Lower lobe of right lung (tissue), 2 donors: Measurements from ENCODE around the gene TBC1D8. TPM values are rescaled to one million over a fixed set of nuclear protein-coding genes. Genes with fewer than 3 reads are reported as not detected.

Source experiments
- ATAC-seq, 2 donors: fragments of 200-7000 bp; cut with Tn5 transposase; one replicate each; pipeline ENCODE4 v1.9.1; 2020 to 2022; ENCODE audit warnings: mild to moderate bottlenecking in 2 of 2, moderate library complexity in 2 of 2
- DNase-seq: peaks from one replicate; pipeline ENCODE4 v3.0.0-alpha.2; 2020
- H3K27ac ChIP-seq: fragments of 200-600 bp; one replicate; pipeline ENCODE4 v1.8.0; 2022
- H3K27me3 ChIP-seq: fragments of 200-600 bp; one replicate; pipeline ENCODE4 v1.8.0; 2022; ENCODE audit warnings: low read depth
- H3K36me3 ChIP-seq: fragments of 200-600 bp; one replicate; pipeline ENCODE4 v1.8.0; 2022; ENCODE audit warnings: mild to moderate bottlenecking
- H3K4me1 ChIP-seq: fragments of 200-600 bp; one replicate; pipeline ENCODE4 v1.8.0; 2022
- H3K4me3 ChIP-seq: fragments of 200-600 bp; one replicate; pipeline ENCODE4 v1.8.0; 2022; ENCODE audit warnings: mild to moderate bottlenecking
- H3K9me3 ChIP-seq: fragments of 200-600 bp; one replicate; pipeline ENCODE4 v1.8.0; 2022
- CTCF ChIP-seq: fragments of 200-600 bp; IDR thresholded peaks from one replicate; pipeline ENCODE4 v1.8.0; 2022; ENCODE audit warnings: antibody characterized with exemption, mild to moderate bottlenecking
- intact Hi-C: fragments of 100-400 bp; cut with DNase I; formaldehyde crosslinking; loops from one replicate; pipeline ENCODE4 v1.11.0; 2022
- total RNA-seq: library from RNA; stranded (reverse); fragmentation: NEBNext Ultra II Directional; extraction: Animal tissue kit (Norgen Biotek cat#: 25700); gene quantifications from one replicate; pipeline ENCODE4 v1.2.1, GENCODE V29; 2021
- donor health status: DM: no; HTN: yes; CAD: no; lungs with severe emphysema.

Gene TBC1D8
- total RNA-seq, 1 donor from 2014 or later = 30.2 TPM

- intact Hi-C loops = no loop called here
- Histone ChIP-seq H3K4me3 (no peak overlapping the region), H3K27ac (no peak overlapping the region), H3K9me3 (no peaks in the 10 kb centered on the region), H3K36me3 (no peaks in the 10 kb centered on the region), H3K27me3 (no peaks in the 10 kb centered on the region), H3K4me1 (peaks cover 62% of the 10 kb centered on the region)
- ATAC-seq = no peak
- no peak for TF ChIP-seq CTCF
- DNase-seq = no peak
These were observed 3.2 kb downstream of the TBC1D8 start for GRCh38 chr2:101147971-101148370.

GRCh38 chr2:101147062-101147461 is 4.1 kb downstream of the TBC1D8 start:
- Histone ChIP-seq H3K27me3 (no peaks in the 10 kb centered on the region), H3K4me1 (peaks cover 53% of the 10 kb centered on the region), H3K4me3 (no peak overlapping the region), H3K9me3 (no peaks in the 10 kb centered on the region), H3K27ac (no peak overlapping the region), H3K36me3 (no peaks in the 10 kb centered on the region)
- ATAC-seq = no peak
- no peak for DNase-seq
- TF ChIP-seq CTCF = no peak
- intact Hi-C loops = no loop called here

- Histone ChIP-seq H3K27me3 (no peaks in the 10 kb centered on the region), H3K9me3 (no peaks in the 10 kb centered on the region), H3K36me3 (no peaks in the 10 kb centered on the region), H3K4me1 (peaks cover 48% of the 10 kb centered on the region), H3K4me3 (no peak overlapping the region), H3K27ac (no peak overlapping the region)
- intact Hi-C loops = no loop called here
- TF ChIP-seq CTCF = no peak
- no peak for ATAC-seq
- no peak for DNase-seq
These were observed 4.6 kb downstream of the TBC1D8 start for GRCh38 chr2:101146535-101146934.

- ATAC-seq (no peak), DNase-seq (no peak)
- Histone ChIP-seq H3K4me1 (peaks cover 53% of the 10 kb centered on the region), H3K36me3 (no peaks in the 10 kb centered on the region), H3K9me3 (no peaks in the 10 kb centered on the region), H3K4me3 (no peak overlapping the region), H3K27me3 (no peaks in the 10 kb centered on the region), H3K27ac (no peak overlapping the region)
- TF ChIP-seq CTCF = no peak
- intact Hi-C loops = no loop called here
These were observed 5.8 kb downstream of the TBC1D8 start for GRCh38 chr2:101145406-101145805.

GRCh38 chr2:101142163-101142562 is 9.0 kb downstream of the TBC1D8 start:
- H3K9me3 ChIP-seq = no peaks in the 10 kb centered on the region
- no peaks in the 10 kb centered on the region for H3K27me3 ChIP-seq
- H3K27ac ChIP-seq = no peak overlapping the region
- no peak overlapping the region for H3K4me3 ChIP-seq
- ATAC-seq (no peak), DNase-seq (no peak)
- peaks cover 30% of the 10 kb centered on the region for H3K4me1 ChIP-seq
- TF ChIP-seq CTCF = no peak
- intact Hi-C loops = no loop called here
- H3K36me3 ChIP-seq = no peaks in the 10 kb centered on the region
